Fibroblast of skin of left biceps (primary cell): ENCODE results near the gene HOXD1.

ENCODE experiments used
- DNase-seq, 2 experiments: peaks; one replicate each; pipeline ENCODE4 v3.0.0-alpha.2; 2013; ENCODE audit warnings: low read depth in 2 of 2

HOXD1 gene

DNA sequence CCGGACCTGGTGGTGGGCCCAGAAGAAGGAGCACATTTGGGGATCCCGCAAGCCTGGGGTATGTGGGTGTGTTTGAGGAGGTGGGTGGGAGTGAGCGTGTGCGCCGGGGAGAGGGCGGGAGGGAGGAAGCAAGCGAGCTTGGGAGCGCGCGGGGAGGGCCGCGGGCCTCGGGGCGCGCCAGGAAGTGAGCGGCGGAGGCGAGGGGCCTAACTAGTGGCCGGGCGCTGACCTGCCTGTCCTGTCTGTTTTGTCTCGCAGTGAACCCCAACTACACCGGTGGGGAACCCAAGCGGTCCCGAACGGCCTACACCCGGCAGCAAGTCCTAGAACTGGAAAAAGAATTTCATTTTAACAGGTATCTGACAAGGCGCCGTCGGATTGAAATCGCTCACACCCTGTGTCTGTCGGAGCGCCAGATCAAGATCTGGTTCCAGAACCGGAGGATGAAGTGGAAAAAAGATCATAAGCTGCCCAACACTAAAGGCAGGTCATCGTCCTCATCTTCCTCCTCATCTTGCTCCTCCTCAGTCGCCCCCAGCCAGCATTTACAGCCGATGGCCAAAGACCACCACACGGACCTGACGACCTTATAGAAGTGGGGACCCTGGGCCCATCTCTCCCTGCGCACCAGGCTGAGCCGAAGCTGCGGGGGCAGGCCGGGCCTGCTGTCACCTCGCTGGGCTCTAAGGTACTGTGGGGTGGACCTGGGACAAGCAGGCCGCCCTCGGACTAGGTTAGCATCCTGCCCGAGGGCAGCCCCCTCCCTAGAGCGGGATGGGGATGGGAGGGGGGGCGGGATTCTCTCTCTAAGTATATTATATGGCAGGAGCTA is 35.9 kb upstream of the HOXD1 start:
- no peak for DNase-seq

GRCh38 chr2:176154576-176155252 is 33.8 kb upstream of the HOXD1 start:
- no peak for DNase-seq

DNA sequence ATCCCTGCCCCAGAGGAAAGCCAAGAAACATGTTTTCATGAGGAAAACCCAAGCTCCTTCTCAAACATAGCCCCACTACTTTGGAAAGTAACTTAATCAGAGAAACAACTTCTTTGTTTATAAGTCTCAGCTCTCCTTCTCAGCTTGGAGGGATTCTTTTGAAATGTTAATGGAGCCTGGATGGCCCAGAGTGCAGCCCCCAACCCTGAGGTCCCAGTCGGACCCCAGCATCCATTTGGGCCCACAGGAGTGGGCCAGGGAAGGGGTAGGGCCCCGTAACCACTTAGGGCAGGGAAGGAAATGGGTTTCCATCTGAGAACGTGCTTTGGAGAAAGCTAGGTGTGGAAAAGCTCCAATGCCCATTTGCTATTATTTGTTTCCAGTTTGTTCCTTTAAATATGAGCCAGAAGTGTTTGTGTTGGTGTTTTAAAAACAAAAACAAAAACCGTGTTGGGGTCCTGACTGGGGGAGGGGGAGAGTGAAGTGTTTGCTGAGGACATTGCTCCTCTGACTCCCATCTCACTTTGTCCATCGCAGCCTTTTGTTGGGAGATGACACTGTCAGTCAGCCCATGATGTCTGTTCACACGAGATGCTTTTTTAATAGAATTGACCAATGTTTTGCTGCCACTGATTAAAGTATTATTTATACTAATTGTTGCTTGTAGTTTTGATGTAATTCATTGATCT is 33.0 kb upstream of the HOXD1 start:
- no peak for DNase-seq

DNA sequence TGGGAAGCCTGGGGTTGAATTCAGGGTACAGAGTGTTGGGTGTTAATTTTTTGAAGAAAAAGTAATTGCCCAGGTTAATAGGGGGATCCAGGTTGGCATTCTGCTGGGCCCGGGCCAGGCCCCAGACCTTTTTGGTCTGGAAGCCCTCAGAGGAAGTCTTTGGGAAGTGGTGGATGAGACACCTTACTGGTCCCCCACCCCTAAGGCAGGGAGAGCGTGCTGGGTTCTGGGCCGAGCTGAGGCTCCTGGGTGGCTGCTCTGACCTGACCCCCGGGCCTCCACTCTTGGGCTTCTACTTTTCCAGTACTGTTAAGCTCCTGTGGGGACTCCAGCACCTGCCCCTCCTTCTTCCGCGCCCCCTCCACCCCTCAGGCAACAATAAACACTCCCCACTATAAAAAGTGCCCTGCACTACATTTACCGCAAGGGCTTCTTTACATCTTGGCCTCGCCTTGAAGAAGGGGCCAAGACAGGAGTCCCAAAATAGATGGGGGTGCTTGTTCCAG is 32.1 kb upstream of the HOXD1 start:
- no peak for DNase-seq

DNA sequence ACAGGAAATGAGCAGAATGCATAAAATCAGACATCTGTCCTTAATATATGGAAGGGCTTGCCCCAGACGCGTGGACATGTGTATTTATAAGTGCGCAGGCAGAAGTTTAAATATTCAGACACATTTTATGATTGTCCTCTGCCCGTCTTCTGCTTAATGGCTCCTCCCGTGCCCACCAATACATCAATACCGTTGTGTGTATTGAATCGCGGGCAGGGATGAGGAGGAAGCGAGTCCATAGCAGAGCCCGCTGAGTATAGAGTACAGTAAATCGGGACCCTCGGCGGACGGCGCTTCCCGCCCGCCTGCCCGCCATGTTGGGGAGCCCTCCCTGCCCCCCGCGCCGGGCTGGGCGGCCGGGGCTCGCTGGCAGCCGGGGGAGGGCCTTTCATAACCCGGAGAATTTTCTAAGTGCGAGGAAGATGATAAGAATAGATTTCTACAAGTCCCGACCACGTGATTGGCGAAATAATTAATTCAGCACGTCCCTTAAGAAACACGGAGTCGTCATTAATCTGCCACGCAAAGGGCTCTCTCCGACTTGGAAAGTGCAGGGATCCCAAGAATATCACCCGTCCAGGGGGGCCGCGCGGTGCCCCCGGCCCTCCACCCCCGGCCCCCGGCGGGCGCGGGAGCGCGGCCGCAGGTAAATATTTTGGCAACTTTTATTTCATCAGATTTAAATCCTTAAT is 31.5 kb upstream of the HOXD1 start, which contains the start of gene HOXD3:
TSS of gene HOXD3 (plus strand) at position 501 of the 692 bp plus-strand sequence. CDS start 11,808 bp downstream, outside the sequence.
- no peak for DNase-seq

- no peak for DNase-seq
Observed at GRCh38 chr2:176157499-176158185, 30.8 kb upstream of the HOXD1 start.

GRCh38 chr2:176158186-176158591 is 30.3 kb upstream of the HOXD1 start:
- no peak for DNase-seq

DNA sequence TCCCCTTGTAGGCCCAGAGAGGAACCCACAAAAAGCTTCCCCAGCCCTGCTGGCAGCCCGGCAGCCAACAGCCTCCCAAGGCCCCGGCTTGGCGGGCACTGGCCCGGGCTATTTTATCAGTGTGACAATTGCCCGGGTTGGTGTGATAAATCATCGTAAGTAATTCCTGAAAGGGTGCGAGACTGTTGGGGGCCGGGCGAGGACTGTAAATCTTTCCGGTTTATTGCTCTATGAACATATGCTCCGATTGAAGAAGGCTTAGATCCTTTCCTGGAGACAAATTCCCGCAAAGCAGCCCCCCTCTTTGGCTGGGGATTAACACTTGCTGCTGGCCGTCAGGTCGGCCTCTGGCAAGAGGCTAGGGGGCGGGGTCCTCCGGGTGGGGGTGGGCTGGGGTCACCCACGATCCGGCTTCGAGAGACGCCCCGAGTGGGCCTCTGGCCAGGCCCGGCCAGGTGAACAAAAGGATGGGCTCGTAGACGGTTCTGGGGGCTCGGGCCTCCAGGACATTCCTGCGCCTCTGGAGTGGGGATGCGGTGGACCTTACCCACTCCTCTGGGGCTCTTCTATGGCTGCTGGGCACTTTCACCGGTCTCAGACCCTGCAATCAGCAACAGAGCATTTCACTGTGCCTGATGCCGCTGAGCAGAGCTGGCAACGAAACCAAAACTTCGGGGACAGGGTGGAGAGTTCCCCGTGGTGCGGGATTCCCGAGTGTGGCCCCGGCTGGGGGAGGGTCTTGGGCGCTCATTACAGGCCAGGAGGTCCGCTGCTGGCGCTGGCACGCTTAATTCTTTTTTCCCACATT is 29.4 kb upstream of the HOXD1 start:
- no peak for DNase-seq

GRCh38 chr2:176159663-176160250 is 28.7 kb upstream of the HOXD1 start:
- DNase-seq = no peak

GRCh38 chr2:176160251-176160985 is 28.1 kb upstream of the HOXD1 start:
- DNase-seq = no peak

DNA sequence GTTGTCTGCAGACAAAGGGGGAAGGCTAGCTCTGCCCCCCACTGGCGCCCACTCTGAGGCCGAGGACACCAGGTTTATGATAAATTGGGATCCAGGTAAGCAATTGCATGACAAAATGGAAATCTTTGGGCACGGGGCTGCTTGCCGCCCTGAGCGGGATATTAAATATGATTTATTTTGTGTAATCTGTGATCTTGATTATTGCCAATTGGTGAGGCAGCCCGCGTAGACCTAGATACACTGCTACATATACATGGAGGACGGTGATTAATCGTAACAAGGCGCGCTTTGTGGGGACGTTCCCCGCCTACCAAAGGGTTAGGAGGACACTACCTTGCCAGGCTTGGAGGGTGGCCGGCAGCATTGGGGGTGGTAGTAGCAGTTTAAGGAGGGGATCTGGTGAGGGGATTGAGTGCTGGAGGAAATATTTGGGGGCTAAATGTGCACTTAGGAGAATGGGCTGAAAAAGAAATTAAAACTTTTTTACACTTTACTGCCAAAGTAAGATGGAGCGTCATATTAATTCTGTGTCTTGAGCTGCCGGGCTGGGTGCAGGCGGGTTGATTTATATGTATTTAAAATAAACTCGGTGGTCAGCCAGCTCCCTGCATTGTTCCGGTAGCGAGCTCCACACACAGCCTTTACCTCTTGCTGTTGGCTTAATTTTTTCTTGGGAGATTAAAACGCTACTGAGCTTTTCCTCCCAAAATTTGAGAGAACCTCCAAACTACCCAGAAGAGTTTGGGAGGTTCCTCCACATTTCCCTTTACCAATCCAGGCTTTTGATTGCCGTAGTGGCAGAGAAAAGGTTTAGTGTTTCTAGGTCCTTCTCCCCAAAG is 27.3 kb upstream of the HOXD1 start:
- no peak for DNase-seq

- peak; percentile 75 to 80 for DNase-seq
Observed at GRCh38 chr2:176161825-176162626, 26.4 kb upstream of the HOXD1 start.

- DNase-seq = no peak
Observed at GRCh38 chr2:176162911-176163671, 25.4 kb upstream of the HOXD1 start.

DNA sequence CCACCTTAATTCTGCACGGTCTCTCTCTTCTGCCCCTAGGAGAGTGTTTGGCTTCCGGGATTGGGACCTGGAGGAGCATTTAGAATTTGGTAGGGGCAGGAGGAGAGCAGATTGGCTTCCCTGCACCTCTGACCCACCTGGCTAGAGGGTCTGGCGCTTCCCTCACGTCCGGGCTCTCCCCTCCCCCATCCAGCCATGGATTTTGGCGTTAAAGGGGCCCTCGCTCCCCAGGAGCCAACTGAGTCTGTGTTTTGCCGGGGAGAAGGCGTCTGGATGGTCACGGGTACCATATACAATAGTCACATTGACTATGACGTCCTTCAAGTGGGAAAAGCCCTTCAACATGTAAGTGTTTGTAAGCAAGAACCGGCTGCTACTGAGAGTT is 24.8 kb upstream of the HOXD1 start:
- DNase-seq = no peak

GRCh38 chr2:176164201-176164600 is 24.3 kb upstream of the HOXD1 start:
- no peak for DNase-seq

- no peak for DNase-seq
Observed at GRCh38 chr2:176164611-176165369, 23.7 kb upstream of the HOXD1 start.
